ENCODE measurements around the gene TBK1. TPM values are rescaled to one million over a fixed set of nuclear protein-coding genes. Genes with fewer than 3 reads are reported as not detected.

The TBK1 gene
- polyA plus RNA-seq, 3 donors from 2014 or later = 27.2 to 36.9 (median 29.2) TPM

- DNase-seq = no peak
- H3K27me3 Mint-ChIP-seq (ENCODE audit: low read depth in 3 of 3) = no peaks in the 10 kb centered on the region
- peak overlapping the region; percentile 68 to 95 (median 82) for H3K27ac Mint-ChIP-seq
- peaks cover 47 to 74% of the 10 kb centered on the region in 2 donors for H3K4me1 Mint-ChIP-seq
- peaks cover 4 to 5% (median 4%) of the 10 kb centered on the region in 3 donors for H3K36me3 Mint-ChIP-seq
- peak overlapping the region in 1 of 5 donors; percentile 8 for H3K4me3 Mint-ChIP-seq
- H3K9me3 Mint-ChIP-seq = no peaks in the 10 kb centered on the region
Measured at GRCh38 chr12:64457923-64458322, 6.0 kb downstream of the TBK1 start.

GRCh38 chr12:64459394-64459891, 7.5 kb downstream of the TBK1 start:
- peak; percentile 28 to 39 (median 36) for DNase-seq
- Mint-ChIP-seq H3K27me3 (ENCODE audit: low read depth in 3 of 3) (no peaks in the 10 kb centered on the region), H3K27ac (peak overlapping the region; percentile 91 to 96 (median 96)), H3K36me3 (peaks cover 4 to 8% (median 4%) of the 10 kb centered on the region in 3 donors), H3K9me3 (no peaks in the 10 kb centered on the region), H3K4me1 (peaks cover 37 to 63% of the 10 kb centered on the region in 2 donors), H3K4me3 (peak overlapping the region; percentile 80 to 91 (median 85))

DNA sequence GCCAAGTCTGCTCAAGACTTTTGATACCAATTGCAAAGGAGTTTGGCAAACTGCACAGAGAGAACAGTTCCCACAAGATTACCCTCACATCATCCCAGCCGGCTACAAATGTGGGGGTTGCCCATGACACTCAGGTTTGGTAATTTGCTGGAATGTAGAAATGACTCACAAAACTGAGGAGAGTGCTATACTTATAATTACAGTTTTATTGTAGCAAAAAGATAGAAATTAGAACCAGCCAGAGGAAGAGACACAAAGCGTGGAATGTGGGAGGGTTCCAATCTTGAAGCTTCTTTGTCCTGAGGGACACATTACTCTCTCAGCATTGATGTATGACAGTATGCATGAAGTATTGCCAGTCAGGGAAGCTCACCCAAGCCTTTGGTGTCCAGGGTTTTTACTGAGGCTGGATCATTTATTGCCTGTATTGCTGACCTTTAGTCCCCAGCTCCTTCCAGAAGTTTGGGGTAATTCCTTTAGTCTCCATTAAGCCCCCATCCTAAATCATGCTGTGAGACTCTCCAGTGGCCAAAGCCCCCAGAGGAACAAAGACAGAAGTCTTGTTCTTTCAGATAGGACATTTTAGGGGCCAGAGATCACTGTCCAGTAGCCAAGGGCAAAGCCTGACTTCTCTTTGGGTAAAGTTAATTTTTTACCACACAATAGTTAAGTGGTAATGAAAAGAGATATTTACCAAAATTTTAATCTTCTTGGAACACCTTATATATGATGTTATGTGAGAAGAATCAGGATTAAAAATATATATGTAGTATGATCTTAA, 9.9 kb downstream of the TBK1 start:
- Mint-ChIP-seq H3K4me3 (no peak overlapping the region), H3K4me1 (peaks cover 27 to 50% of the 10 kb centered on the region in 2 donors), H3K9me3 (no peaks in the 10 kb centered on the region), H3K27me3 (ENCODE audit: low read depth in 3 of 3) (no peaks in the 10 kb centered on the region), H3K27ac (peak overlapping the region in 3 of 6 donors; percentile 17 to 47 (median 33)), H3K36me3 (peaks cover 8 to 28% (median 12%) of the 10 kb centered on the region in 3 donors)
- no peak for DNase-seq

DNA sequence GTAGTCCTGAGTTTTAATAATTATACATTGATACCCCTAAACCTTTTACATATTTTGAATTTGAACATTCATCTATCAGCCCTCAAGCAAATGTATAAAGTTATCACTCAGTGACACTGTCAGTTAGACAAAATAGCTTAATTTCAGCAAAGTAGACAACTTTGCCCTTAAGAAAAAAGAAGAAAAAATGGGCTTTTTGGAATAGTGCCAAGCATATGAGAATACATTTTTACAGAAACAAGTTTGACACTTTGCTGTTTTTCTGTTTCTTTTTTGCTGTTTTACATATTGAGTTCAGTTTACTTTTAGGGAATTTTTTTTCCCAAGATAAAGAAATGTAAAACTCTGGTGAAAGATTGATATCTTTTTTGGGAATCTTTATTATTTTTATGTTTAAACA, 14.3 kb downstream of the TBK1 start:
- Mint-ChIP-seq H3K36me3 (peaks cover 17 to 38% (median 19%) of the 10 kb centered on the region in 3 donors), H3K4me1 (peaks cover 3 to 31% of the 10 kb centered on the region in 2 donors), H3K4me3 (no peak overlapping the region), H3K27ac (peak overlapping the region in 3 of 6 donors; percentile 26 to 31 (median 30)), H3K9me3 (no peaks in the 10 kb centered on the region), H3K27me3 (ENCODE audit: low read depth in 3 of 3) (peaks cover 0 to 2% (median 0%) of the 10 kb centered on the region in 3 donors)
- DNase-seq = no peak

DNA sequence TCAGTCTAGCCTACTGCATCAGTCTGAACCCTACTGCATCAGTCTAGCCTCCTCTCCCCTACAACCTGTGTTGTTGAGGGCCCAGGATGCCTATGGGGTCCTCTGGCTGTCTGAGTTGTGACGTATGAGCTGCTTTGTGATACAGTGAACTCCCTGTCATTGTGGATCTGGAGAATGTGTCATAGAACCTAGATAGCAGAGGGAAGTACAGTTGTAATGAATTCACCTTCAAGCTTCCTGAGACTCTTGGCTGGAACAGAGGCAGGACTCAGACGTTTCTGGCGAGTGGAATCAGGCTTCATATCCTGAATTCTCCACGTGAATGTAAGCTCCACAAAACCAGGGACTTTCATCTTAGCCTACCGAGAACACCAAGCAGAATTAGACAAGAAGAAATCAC, 17.0 kb downstream of the TBK1 start:
- no peak for DNase-seq
- peak overlapping the region in 3 of 6 donors; percentile 11 to 61 (median 51) for H3K27ac Mint-ChIP-seq
- peaks cover 0 to 2% (median 0%) of the 10 kb centered on the region in 3 donors for H3K27me3 Mint-ChIP-seq (ENCODE audit: low read depth in 3 of 3)
- peaks cover 21 to 50% (median 24%) of the 10 kb centered on the region in 3 donors for H3K36me3 Mint-ChIP-seq
- peaks cover 5 to 30% of the 10 kb centered on the region in 2 donors for H3K4me1 Mint-ChIP-seq
- H3K4me3 Mint-ChIP-seq = no peak overlapping the region
- no peaks in the 10 kb centered on the region for H3K9me3 Mint-ChIP-seq

GRCh38 chr12:64469455-64470142, 17.7 kb downstream of the TBK1 start:
- no peak for DNase-seq
- H3K4me1 Mint-ChIP-seq = peaks cover 5 to 30% of the 10 kb centered on the region in 2 donors
- no peak overlapping the region for H3K4me3 Mint-ChIP-seq
- H3K27ac Mint-ChIP-seq = peak overlapping the region; percentile 3 to 47 (median 30)
- peaks cover 23 to 48% (median 27%) of the 10 kb centered on the region in 3 donors for H3K36me3 Mint-ChIP-seq
- H3K27me3 Mint-ChIP-seq (ENCODE audit: low read depth in 3 of 3) = peaks cover 0 to 2% (median 0%) of the 10 kb centered on the region in 3 donors
- H3K9me3 Mint-ChIP-seq = no peaks in the 10 kb centered on the region

GRCh38 chr12:64470495-64470894, 18.6 kb downstream of the TBK1 start:
- no peak for DNase-seq
- Mint-ChIP-seq H3K27ac (peak overlapping the region in 3 of 6 donors; percentile 4 to 21 (median 20)), H3K9me3 (no peaks in the 10 kb centered on the region), H3K27me3 (ENCODE audit: low read depth in 3 of 3) (peaks cover 0 to 2% (median 0%) of the 10 kb centered on the region in 3 donors), H3K36me3 (peaks cover 27 to 48% (median 30%) of the 10 kb centered on the region in 3 donors), H3K4me3 (no peak overlapping the region), H3K4me1 (peaks cover 5 to 30% of the 10 kb centered on the region in 2 donors)

- H3K36me3 Mint-ChIP-seq = peaks cover 39 to 58% (median 41%) of the 10 kb centered on the region in 3 donors
- peak overlapping the region in 5 of 6 donors; percentile 1 to 73 (median 39) for H3K27ac Mint-ChIP-seq
- no peak for DNase-seq
- peaks cover 11 to 41% of the 10 kb centered on the region in 2 donors for H3K4me1 Mint-ChIP-seq
- H3K27me3 Mint-ChIP-seq (ENCODE audit: low read depth in 3 of 3) = peaks cover 0 to 2% (median 2%) of the 10 kb centered on the region in 3 donors
- peaks cover 0 to 4% (median 0%) of the 10 kb centered on the region in 6 donors for H3K9me3 Mint-ChIP-seq
- H3K4me3 Mint-ChIP-seq = no peak overlapping the region
Measured at GRCh38 chr12:64473176-64473575, 21.3 kb downstream of the TBK1 start.

DNA sequence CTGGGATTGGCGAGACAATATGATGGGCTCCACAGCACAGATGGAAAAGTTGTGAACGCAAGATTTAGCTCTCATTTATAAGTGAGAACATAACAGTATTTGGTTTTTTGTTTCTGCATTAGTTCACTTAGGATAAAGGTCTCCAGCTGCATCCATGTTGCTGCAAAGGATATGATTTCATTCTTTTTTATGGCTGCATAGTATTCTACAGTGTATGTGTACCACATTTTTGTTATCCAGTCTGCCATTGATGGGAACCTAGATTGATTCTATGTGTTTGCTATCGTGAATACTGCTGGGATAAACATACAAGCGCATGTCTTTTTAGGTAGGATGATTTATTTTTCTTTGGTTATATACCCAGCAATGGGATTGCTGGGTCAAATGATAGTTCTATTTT, 23.6 kb downstream of the TBK1 start:
- Mint-ChIP-seq H3K9me3 (peaks cover 0 to 4% (median 0%) of the 10 kb centered on the region in 6 donors), H3K27me3 (ENCODE audit: low read depth in 3 of 3) (peaks cover 0 to 2% (median 0%) of the 10 kb centered on the region in 3 donors), H3K4me1 (peaks cover 10 to 37% of the 10 kb centered on the region in 2 donors), H3K27ac (no peak overlapping the region), H3K4me3 (no peak overlapping the region), H3K36me3 (peaks cover 35 to 54% (median 36%) of the 10 kb centered on the region in 3 donors)
- DNase-seq = no peak

DNA sequence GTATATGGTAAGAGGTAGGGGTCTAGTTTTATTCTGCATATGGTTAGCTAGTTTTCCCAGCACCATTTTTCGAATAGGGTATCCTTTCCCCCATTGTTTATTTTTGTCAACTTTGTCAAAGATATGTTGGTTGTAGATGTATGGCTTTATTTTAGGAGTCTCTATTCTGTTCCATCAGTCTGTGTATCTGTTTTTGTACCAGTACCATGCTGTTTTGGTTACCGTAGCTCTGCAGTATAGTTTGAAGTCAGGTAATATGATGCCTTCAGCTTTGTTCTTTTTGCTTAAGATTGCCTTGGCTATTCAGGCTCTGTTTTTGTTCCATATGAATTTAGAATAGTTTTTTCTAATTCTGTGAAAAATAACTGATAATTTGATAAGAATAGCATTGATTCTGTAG, 24.9 kb downstream of the TBK1 start:
- H3K36me3 Mint-ChIP-seq = peaks cover 35 to 50% (median 36%) of the 10 kb centered on the region in 3 donors
- peaks cover 10 to 37% of the 10 kb centered on the region in 2 donors for H3K4me1 Mint-ChIP-seq
- H3K27me3 Mint-ChIP-seq (ENCODE audit: low read depth in 3 of 3) = peaks cover 0 to 4% (median 0%) of the 10 kb centered on the region in 3 donors
- H3K9me3 Mint-ChIP-seq = peaks cover 0 to 4% (median 0%) of the 10 kb centered on the region in 6 donors
- no peak overlapping the region for H3K4me3 Mint-ChIP-seq
- DNase-seq = no peak
- no peak overlapping the region for H3K27ac Mint-ChIP-seq

DNA sequence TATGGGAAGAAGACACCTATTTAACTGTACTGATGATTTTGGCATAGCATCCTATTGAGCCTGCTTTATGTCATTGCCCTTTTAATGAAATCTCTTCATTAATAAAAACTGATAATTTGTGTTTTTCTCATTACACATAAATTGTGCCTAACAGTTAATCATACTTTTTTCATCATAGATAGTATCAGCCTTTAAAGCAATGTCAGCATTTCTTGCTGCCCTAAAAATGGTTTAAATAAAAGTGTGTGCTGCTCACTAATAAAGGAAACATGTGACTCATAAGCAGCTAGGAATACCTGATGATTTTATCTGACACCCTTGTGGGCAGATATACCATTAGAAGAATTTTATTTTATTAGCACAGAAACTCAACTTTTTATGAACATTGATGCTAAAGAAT, 26.7 kb downstream of the TBK1 start:
- Mint-ChIP-seq H3K4me1 (peaks cover 9 to 27% of the 10 kb centered on the region in 2 donors), H3K9me3 (peaks cover 0 to 4% (median 0%) of the 10 kb centered on the region in 6 donors), H3K27me3 (ENCODE audit: low read depth in 3 of 3) (peaks cover 0 to 4% (median 0%) of the 10 kb centered on the region in 3 donors), H3K4me3 (no peak overlapping the region), H3K27ac (peak overlapping the region in 1 of 6 donors; percentile 49), H3K36me3 (peaks cover 30 to 44% (median 35%) of the 10 kb centered on the region in 3 donors)
- no peak for DNase-seq

- H3K4me3 Mint-ChIP-seq = no peak overlapping the region
- peaks cover 0 to 4% (median 0%) of the 10 kb centered on the region in 3 donors for H3K27me3 Mint-ChIP-seq (ENCODE audit: low read depth in 3 of 3)
- H3K36me3 Mint-ChIP-seq = peaks cover 24 to 36% (median 30%) of the 10 kb centered on the region in 3 donors
- peak overlapping the region in 1 of 6 donors; percentile 39 for H3K27ac Mint-ChIP-seq
- peaks cover 9 to 27% of the 10 kb centered on the region in 2 donors for H3K4me1 Mint-ChIP-seq
- no peak for DNase-seq
- peaks cover 0 to 4% (median 0%) of the 10 kb centered on the region in 6 donors for H3K9me3 Mint-ChIP-seq
Measured at GRCh38 chr12:64480148-64480547, 28.2 kb downstream of the TBK1 start.

DNA sequence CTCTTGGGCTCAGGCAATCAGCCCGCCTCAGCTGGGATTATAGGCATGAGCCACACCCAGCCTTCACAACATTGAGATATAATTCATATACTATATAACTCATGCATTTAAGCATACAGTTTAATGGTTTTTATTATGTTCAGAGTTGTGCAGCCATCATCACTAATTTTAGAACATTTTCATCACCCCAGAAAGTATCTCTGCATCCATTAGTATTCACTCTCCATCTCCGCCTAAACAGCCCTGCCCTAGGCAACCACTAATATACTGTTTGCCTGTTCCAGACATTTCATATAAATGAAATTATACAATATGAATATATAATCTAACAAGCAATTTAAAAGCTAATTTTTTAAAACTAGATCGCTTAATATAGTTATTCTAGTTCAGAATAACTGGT, 34.7 kb downstream of the TBK1 start:
- Mint-ChIP-seq H3K4me3 (no peak overlapping the region), H3K27ac (peak overlapping the region in 1 of 6 donors; percentile 54), H3K9me3 (no peaks in the 10 kb centered on the region), H3K36me3 (peaks cover 10 to 42% (median 12%) of the 10 kb centered on the region in 3 donors), H3K27me3 (ENCODE audit: low read depth in 3 of 3) (no peaks in the 10 kb centered on the region), H3K4me1 (no peaks in the 10 kb centered on the region)
- DNase-seq = no peak

All from immature natural killer cell (primary cell).